Stimulated activated CD8-positive, alpha-beta memory T cell treated with anti-CD3 and anti-CD28 coated beads, Interleukin-12 subunit alpha, Interleukin-12 subunit beta, amount 100 ng/mL, for 1 hour (primary cell): ENCODE measurements around the gene RALGAPA2.

ENCODE experiments used
- DNase-seq: peaks from one replicate; pipeline ENCODE4 v3.0.0-alpha.2; 2020; ENCODE audit warnings: low read depth

The RALGAPA2 gene

DNA sequence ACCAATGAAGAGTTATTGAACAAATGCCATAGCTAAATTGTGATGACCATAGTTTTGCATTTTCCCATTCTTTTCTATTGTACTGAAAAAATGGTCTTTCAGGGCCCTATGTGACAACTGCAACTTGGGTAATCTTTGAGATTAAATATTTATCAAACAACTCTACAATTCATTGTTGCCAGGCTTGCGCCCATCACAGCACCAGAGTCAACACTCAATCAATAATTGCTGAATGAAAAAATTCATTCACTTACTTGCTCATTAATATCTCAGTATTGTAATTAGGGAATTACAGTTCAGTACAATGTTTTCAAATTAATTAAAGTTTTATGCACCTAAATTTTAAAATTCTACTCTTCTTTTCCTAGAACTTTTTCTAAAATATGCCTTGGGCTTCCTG is 7.7 kb upstream of the RALGAPA2 start:
- DNase-seq, result no peak

DNA sequence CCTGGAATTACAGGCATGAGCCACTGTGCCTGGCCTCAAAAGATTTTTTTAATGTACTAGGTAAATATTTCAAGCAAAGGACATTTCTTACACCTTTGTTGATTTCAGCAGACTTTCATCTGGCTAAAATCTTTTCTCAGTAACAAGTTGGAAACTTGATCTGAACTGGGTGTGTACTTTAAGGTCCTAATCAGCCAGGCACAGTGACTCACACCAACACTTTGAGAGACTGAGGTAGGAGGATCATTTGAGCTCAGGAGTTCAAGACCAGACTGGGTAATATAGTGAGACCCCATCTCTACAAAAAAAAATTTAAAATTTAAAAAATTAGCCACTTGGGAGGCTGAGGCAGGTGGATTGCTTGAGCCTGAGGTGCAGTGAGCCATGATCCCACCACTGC is 7.0 kb upstream of the RALGAPA2 start:
- DNase-seq, result no peak

DNA sequence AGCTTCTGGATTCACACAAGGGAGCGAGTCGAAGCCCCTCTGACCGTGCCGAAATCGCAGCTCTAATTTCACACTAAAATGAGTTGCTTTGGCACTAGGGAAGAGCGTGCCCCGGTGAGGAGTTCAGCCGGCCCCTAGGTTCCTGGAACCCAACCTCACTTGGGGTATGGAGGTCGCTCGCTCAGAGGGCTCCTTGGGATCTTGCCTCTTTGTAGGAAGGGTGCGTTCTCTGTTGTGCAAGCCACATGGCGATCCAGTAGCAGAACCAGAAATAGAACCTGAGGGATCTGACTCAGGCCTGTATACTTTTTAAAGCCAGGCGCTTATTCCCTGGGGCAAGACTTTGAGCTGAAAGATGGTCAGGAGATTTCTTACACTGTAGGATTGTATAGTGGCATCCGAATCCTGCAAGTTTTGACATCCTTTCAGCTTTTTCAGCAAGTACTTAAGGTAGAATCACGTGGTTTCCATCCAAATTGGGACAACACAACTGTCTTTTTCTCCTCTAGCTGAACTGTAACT is 861 bp upstream of the RALGAPA2 start:
- no peak for DNase-seq

- no peak for DNase-seq
These were observed 405 bp downstream of the RALGAPA2 start for GRCh38 chr20:20712004-20712473.

DNA sequence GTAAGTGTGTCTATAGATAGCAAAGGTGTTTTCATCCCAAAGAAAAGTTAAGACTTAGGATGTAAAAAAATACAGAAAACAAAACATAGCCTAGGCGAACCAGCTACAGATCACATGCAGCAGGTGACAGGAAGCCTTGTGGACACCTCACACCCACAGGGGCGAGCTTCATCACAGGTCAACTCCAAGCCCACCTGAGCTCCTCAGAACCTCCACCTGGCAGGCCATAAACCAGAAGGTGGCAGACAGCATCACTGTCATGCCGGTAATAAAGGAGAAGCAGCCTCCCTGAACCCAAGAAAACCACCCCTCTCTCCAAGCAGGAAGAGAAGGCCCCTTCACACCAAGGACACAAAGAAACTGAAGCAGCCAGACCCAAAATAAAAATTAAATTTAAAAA is 1.0 kb downstream of the RALGAPA2 start:
- DNase-seq, result no peak

DNA sequence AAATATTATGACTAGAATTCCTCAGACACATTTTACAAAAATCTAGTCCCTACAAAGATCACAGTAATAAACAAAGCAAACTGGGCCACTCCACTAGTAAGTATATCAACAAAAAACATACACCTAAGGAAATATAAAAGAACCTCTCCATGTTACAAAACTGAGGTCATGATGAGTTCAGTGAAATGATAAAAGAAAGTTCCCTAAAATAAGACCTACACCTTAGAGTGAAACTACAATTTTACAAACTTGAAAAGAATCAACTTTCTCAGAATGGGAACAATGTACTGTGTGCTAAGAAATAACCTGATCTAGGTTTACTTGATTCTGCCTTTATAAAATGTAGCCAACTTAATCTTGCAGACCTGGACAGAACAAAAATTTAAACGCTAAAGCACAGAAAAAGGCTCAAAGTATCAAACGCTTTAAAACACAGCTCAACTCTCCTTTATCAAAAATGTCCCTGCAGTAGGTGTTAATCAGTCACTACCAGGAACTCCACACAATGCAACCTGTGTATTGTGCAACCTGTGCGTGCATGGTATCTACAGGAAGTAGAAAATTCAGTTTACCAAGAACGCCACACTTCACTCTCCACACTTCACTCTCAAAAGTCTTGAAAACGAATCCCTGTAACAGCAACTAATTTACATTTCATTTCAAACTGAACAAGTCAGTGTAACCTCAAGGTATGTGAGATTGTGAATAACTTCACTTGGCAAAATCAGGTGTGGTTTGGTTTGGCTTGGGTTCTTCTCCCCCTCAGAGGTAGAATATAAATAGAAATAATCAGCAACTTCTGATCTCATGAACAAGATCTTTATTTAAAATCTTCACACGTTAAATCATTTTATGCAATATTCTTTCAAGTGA is 1.8 kb downstream of the RALGAPA2 start:
- no peak for DNase-seq

DNA sequence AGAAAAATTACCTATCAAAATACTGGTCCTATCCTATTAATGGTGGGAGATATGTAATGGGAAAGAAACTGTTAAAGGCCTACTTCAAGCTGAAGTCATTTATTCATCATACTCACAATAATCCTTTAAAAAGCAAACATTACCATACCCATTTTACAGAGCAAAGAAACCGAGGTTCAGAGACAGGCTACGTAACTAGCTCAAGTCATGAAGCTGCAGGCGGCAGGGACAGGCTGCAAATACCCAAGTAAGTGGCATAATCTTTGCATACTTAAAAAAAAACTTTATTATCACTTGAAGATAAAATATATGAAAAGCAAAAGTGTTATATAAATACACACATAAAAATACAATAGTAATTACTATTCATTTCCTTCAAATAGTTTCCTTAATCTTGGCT is 2.6 kb downstream of the RALGAPA2 start:
- DNase-seq, result no peak

GRCh38 chr20:20706285-20706684 is 6.2 kb downstream of the RALGAPA2 start:
- DNase-seq, result no peak

DNA sequence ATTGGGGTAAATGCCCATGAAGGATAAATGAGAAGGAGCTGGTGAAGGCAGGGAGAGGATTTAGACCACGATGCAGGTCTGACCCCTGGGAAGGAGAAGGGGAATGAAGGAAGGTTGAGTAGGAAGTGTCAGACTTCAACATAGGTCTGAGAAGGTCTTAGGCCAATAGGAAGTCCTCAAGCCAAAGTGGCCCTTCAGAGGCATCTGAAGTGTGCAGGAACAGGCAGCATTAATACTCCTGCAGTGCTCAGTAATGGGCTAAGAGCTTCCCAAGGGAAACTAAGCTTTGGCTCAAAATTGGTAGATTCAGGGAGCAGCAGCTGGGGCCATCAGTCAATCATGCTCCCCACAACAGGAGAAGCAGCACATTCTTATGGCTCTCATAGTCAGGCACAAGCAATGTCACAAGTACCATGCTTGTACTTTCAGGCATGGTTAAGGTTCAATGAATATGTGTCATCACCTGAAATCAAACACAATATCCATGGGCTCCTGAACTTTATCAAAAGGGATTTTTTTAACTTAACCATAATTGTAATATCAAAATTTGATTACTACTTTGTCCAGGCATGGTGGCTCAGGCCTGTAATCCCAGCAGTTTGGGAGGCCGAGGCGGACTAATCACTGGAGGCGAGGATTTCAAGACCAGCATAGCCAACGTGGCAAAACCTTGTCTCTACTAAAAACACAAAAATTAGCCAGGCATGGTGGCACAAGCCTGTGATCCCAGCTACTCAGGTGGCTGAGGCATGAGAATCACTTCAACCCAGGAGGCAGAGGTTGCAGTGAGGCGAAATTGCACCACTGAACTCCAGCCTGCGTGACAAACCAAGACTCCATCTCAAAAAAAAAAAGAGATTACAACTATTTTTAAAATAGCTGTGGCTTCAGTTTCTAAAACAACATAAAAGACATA is 9.9 kb downstream of the RALGAPA2 start:
- DNase-seq, result no peak

GRCh38 chr20:20699917-20700316 is 12.5 kb downstream of the RALGAPA2 start:
- DNase-seq, result no peak

DNA sequence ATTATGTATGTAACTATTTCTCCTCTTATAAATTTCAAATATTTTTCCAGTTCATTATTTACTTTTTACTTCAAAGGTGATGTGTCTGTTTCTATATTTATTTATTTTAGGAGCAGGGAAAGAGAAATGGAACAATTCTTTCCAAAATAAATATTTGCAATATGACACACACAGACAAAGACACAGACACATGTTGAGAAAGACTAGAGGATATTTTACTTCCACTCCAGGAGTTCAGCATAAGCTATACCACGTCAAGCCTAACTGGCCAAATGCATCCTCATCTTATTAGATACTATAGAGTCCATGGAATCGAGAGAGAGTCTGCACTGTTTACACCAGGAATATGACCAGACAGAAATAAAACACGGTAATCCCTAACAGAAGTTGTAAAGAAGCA is 13.3 kb downstream of the RALGAPA2 start:
- no peak for DNase-seq

DNA sequence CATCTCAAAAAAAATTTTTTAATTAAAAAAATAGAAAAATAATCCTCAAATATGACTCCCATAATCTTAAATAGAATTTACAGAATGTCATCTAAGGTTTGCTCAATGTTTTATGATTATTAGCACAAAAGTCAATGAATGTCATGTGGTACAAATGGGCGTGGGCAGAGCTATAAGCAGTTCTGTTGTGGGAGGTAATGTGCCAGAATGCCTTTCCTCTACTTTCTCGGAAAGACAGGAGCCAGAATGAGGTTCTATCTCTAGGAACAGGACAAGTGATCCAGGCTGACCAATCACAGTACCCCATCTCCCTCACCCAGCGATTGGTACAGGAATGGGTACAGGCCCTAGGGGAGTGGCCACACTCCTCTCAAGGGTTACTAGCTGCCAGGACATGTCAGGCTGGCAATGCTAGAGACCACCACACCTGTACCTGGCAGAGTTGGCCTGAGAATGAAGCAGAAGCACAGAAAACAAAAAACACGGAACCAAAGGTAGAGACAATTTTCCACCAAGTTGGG is 15.1 kb downstream of the RALGAPA2 start:
- no peak for DNase-seq

GRCh38 chr20:20695250-20695816 is 17.1 kb downstream of the RALGAPA2 start:
- DNase-seq, result no peak

GRCh38 chr20:20694591-20694990 is 17.9 kb downstream of the RALGAPA2 start:
- no peak for DNase-seq

- DNase-seq, result no peak
These were observed 19.9 kb downstream of the RALGAPA2 start for GRCh38 chr20:20692587-20692986.

GRCh38 chr20:20691477-20692235 is 20.8 kb downstream of the RALGAPA2 start:
- DNase-seq, result no peak

DNA sequence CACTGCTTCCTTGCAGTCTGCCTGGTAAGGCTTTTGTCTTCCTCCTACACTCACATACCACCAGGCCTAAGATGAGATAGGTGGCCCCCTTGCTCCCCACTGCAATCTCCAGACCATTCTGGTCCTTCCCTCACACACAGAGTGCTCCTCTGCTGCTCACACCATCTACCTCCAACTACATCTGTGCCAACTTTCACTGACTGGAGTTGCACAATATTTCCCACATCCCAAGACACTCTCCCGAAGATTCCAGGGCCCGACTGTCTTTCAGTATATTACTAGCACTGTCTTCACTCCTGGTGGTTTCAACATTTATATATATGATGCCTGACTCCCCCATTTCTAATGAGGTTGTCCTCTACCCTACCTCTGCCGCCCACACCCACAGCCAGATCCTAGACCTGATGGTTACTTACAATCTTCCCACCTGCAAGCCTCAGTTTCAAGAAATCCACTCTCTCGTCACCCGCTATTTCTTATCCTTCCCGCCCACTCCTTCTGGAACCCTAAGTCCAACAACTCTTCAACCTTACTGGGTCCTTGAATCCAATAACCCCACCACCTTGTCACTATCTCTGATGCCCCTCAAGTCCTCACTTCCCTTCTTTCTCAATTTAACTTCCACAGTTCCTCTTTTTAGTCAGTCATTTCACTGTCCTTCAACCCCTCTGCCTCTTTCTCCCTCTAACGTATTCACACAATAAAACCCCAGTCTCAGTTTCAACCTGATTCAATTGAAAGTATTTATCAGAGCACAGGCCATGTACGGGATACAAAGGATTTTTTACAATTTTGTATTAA is 21.6 kb downstream of the RALGAPA2 start:
- DNase-seq, result no peak

DNA sequence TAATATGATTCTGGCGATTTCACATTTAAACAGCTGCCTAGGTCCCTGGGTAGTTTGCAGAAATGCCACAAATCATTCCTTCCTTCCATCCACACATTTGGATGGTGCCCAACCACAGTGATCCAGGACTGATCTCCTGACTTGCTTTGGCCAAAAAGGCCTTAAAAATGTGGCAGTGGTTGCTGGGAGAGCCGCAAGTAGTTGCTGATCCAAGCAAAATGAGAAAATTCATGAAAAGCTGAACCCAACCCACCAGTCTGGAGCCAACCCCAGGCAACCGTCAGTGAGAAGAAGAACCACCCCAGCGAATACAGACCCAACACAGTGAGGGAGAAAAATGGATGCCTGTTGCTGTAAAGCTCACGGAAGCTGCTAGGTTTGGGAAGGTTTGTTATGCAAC is 25.1 kb downstream of the RALGAPA2 start:
- DNase-seq, result no peak

GRCh38 chr20:20685635-20686034 is 26.8 kb downstream of the RALGAPA2 start:
- DNase-seq, result no peak
